ENCODE data around the gene NLRX1.

- TF ChIP-seq CTCF (IDR thresholded peaks at IDR 0.05), result no peak
- no peak for TF ChIP-seq POLR2A (IDR thresholded peaks at IDR 0.05)
Measured at GRCh38 chr11:119193626-119194025, 25.1 kb downstream of the NLRX1 start.
